ENCODE data around the gene MT1E.

GRCh38 chr16:56616608-56617211, 8.9 kb upstream of the MT1E start:
- TF ChIP-seq CTCF (IDR thresholded peaks at IDR 0.05) (no peak), POLR2A (IDR thresholded peaks at IDR 0.05) (no peak)

Data from adrenal gland (tissue), 5 donors.